ENCODE results near the gene RNF150. TPM values are rescaled to one million over a fixed set of nuclear protein-coding genes. Genes with fewer than 3 reads are reported as not detected.

RNF150 gene
- total RNA-seq, 1 experiment from 2014 or later: 4.4 TPM

DNA sequence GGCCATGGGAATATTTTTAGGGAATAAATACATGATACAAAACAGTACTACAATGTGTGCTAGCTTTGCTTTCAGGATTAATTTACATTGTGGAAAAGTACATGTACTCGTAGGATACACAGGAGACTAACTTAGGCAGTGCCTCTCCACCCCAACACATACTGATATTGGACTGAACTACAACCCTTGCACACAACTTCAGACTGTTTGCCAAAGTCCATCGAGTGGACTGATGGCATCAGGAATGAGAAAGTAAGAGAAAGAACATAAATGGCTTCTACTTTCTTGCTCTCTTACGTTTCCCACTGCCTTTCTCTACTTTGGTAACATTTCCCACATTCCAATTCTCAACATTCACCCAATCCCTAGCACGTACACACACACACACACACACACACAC is 130.1 kb downstream of the RNF150 start:
- no peak overlapping the region for H3K4ac ChIP-seq (ENCODE audit: low read depth, low read length)
- no peaks in the 10 kb centered on the region for H3K4me1 ChIP-seq (ENCODE audit: insufficient read depth, low read length)
- H4K8ac ChIP-seq (replicated peaks; ENCODE audit: insufficient read length, low read depth, low read length): no peak overlapping the region
- no peaks in the 10 kb centered on the region for H3K9me3 ChIP-seq (ENCODE audit: control insufficient read depth, low read depth, low read length)
- H3K23me2 ChIP-seq (ENCODE audit: insufficient read length, low read depth, low read length, poor library complexity, severe bottlenecking): no peaks in the 10 kb centered on the region
- H3K56ac ChIP-seq (ENCODE audit: insufficient read length, low read depth, low read length): no peak overlapping the region
- no peaks in the 10 kb centered on the region for H3K79me1 ChIP-seq (ENCODE audit: insufficient read depth, low read depth, low read length, poor library complexity, severe bottlenecking)
- Mint-ChIP-seq H3K27ac (peak overlapping the region in 1 of 3 experiments; percentile 93; a peak in 2 of 7 replicates), H3K4me1 (no peaks in the 10 kb centered on the region), H3K36me3 (ENCODE audit: insufficient read depth in 1 of 3, low read depth in 3 of 3) (no peaks in the 10 kb centered on the region), H3K27me3 (ENCODE audit: low read depth) (no peaks in the 10 kb centered on the region), H3K4me3 (no peak overlapping the region), H3K9me3 (no peaks in the 10 kb centered on the region)
- TF ChIP-seq CTCF (conservative IDR thresholded peaks at IDR 0.05): no peak
- no peak overlapping the region for H2BK12ac ChIP-seq (ENCODE audit: insufficient read length, low read depth, low read length)
- no peak overlapping the region for H3K18ac ChIP-seq (ENCODE audit: insufficient read length, low read depth, low read length)
- H2BK20ac ChIP-seq (ENCODE audit: low read depth, low read length, poor library complexity, severe bottlenecking): no peak overlapping the region
- no peak overlapping the region for H3K4me2 ChIP-seq (ENCODE audit: insufficient read depth, insufficient read length, low read length)
- no peak overlapping the region for H4K5ac ChIP-seq (ENCODE audit: insufficient read length, low read depth, low read length)
- no CpG with 5 or more reads among the region's 4 CpGs for WGBS (ENCODE audit: extremely low coverage, insufficient read length, low lambda C conversion rate)
- H3K27ac ChIP-seq (ENCODE audit: insufficient read length, low read depth, low read length): no peak overlapping the region
- H3K27me3 ChIP-seq (ENCODE audit: insufficient read depth, low read length): no peaks in the 10 kb centered on the region
- H2AFZ ChIP-seq (ENCODE audit: low read length): no peak overlapping the region
- H2BK15ac ChIP-seq (ENCODE audit: low read depth, low read length): no peak overlapping the region
- no peak overlapping the region for H2BK5ac ChIP-seq (ENCODE audit: insufficient read length, low read length)
- H3K23ac ChIP-seq (ENCODE audit: insufficient read length, low read depth, low read length): no peak overlapping the region
- H3T11ph ChIP-seq (ENCODE audit: low read length): no peak overlapping the region
- H3K14ac ChIP-seq (ENCODE audit: insufficient read depth, low read length): no peak overlapping the region
- H2AK5ac ChIP-seq (ENCODE audit: insufficient read length, low read length): no peak overlapping the region
- H3K79me2 ChIP-seq (ENCODE audit: insufficient read depth, low read length): no peaks in the 10 kb centered on the region; the same call in 1 of the 2 replicates
- H3K9ac ChIP-seq (ENCODE audit: extremely low read depth, insufficient read length, low read length): no peak overlapping the region
- H4K20me1 ChIP-seq (ENCODE audit: control insufficient read depth, insufficient read depth, insufficient read length): no peaks in the 10 kb centered on the region
- H2BK120ac ChIP-seq (ENCODE audit: low read depth, low read length, poor library complexity, severe bottlenecking): no peak overlapping the region
- DNase-seq: no peak
- no peak overlapping the region for H4K91ac ChIP-seq (ENCODE audit: insufficient read length, low read depth, low read length)
